Measurements from ENCODE around the gene CLC. TPM values are rescaled to one million over a fixed set of nuclear protein-coding genes. Genes with fewer than 3 reads are reported as not detected.

The CLC gene
- total RNA-seq = not detected in 2 replicates

GRCh38 chr19:39737891-39738290, at the start of gene CLC:
Gene CLC (minus strand): TSS chr19:39738029. CDS start chr19:39737952, 77 bp downstream.

GRCh38 chr19:39778763-39779162, 40.9 kb upstream of the CLC start, which contains the start of gene LEUTX:
Gene LEUTX (plus strand): TSS chr19:39778854. CDS start chr19:39778921, 67 bp downstream.

GRCh38 chr19:39704181-39705044, 33.4 kb downstream of the CLC start, which contains the start of gene LGALS14:
Gene LGALS14 (plus strand): TSS chr19:39704481. CDS start chr19:39704529, 48 bp downstream.

Other genes starting within 250 kb of the CLC start
- 0.97 and 2.2 TPM in 2 replicates for gene DLL3, start 239.1 kb downstream of the CLC start, total RNA-seq
- not detected in 2 replicates for gene SELENOV, start 222.9 kb downstream of the CLC start, total RNA-seq
- 1.4 and 2.9 TPM in 2 replicates for gene EID2B, start 205.2 kb downstream of the CLC start, total RNA-seq
- gene EID2, start 197.9 kb downstream of the CLC start, total RNA-seq = 3.8 and 6.8 TPM in 2 replicates
- not detected in 2 replicates for gene LGALS13, start 135.5 kb downstream of the CLC start, total RNA-seq
- gene LGALS16, start 82.1 kb downstream of the CLC start, total RNA-seq = not detected in 2 replicates
- gene LGALS14, start 33.5 kb downstream of the CLC start, total RNA-seq = not detected in 2 replicates
- gene LEUTX, start 40.8 kb upstream of the CLC start, total RNA-seq = not detected in 2 replicates
- gene DYRK1B, start 96.1 kb upstream of the CLC start, total RNA-seq = 15.6 and 20.9 TPM in 2 replicates
- 72.2 and 96.1 TPM in 2 replicates for gene FBL, start 108.3 kb upstream of the CLC start, total RNA-seq
- under 0.01 and 0.16 TPM in 2 replicates for gene FCGBP, start 196.6 kb upstream of the CLC start, total RNA-seq
- 94.4 and 110 TPM in 2 replicates for gene PSMC4, start 233.1 kb upstream of the CLC start, total RNA-seq